Lower leg skin (tissue), 4 donors: ENCODE measurements around the gene GSTT2. TPM values are rescaled to one million over a fixed set of nuclear protein-coding genes. Genes with fewer than 3 reads are reported as not detected.

ENCODE experiments used
- DNase-seq, 2 donors: peaks; one replicate each; pipeline ENCODE4 v3.0.0-alpha.2; 2019; ENCODE audit warnings: low spot score in 2 of 2
- H3K4me3 ChIP-seq: fragments of 200-600 bp; sonication (generic); 2 replicates; pipeline ENCODE4 v1.5.1; 2017; ENCODE audit warnings: mild to moderate bottlenecking, low read depth; ENCODE audit not compliant: poor library complexity, severe bottlenecking
- CTCF ChIP-seq, 3 donors: fragments of 450-650 bp; IDR thresholded peaks; one replicate each; pipeline ENCODE4 v1.5.1; 2016; ENCODE audit warnings: antibody characterized with exemption in 3 of 3, mild to moderate bottlenecking in 3 of 3, moderate library complexity in 2 of 3
- POLR2A ChIP-seq, 2 donors: fragments of 450-650 bp; IDR thresholded peaks; one replicate each; pipeline ENCODE4 v1.6.1; 2016 to 2017; ENCODE audit warnings: antibody characterized with exemption in 2 of 2, mild to moderate bottlenecking in 1 of 2, moderate library complexity in 1 of 2
- WGBS, 2 donors: methylation state at CpG; one replicate each; pipeline ENCODE4 v1.1.5; 2018; 5-methylcytosine and 5-hydroxymethylcytosine counted together
- intact Hi-C: fragments of 100-400 bp; cut with DNase I; formaldehyde crosslinking; loops from one replicate; pipeline ENCODE4 v1.15.0; 2023; ENCODE audit warnings: low total_unique reads
- total RNA-seq, 4 donors: library from RNA; depleted of rRNA; stranded (reverse); fragments of >200 nt; gene quantifications; one replicate each; pipeline ENCODE4 v1.1.0, GENCODE V29; 2016

The GSTT2 gene
- total RNA-seq, 4 donors from 2014 or later = 0.88 to 1.4 TPM; not detected in 2

GRCh38 chr22:24010018-24010391 is 30.1 kb downstream of the GSTT2 start:
- intact Hi-C loops = no loop called here

GRCh38 chr22:24011735-24012068 is 31.8 kb downstream of the GSTT2 start:
- H3K4me3 ChIP-seq = peak overlapping the region; percentile 81
- intact Hi-C loops = no loop called here
- no peak for DNase-seq
- WGBS, 2 donors = 1% methylated on average over 10 of the region's 10 CpGs
- TF ChIP-seq CTCF (IDR thresholded peaks at IDR 0.05) = no peak
- no peak for TF ChIP-seq POLR2A (IDR thresholded peaks at IDR 0.05)

More at GRCh38 chr22:24010018-24010391, 30.1 kb downstream of the GSTT2 start:
- TF ChIP-seq POLR2A (IDR thresholded peaks at IDR 0.05) (no peak), CTCF (IDR thresholded peaks at IDR 0.05) (no peak)
- H3K4me3 ChIP-seq = no peak overlapping the region
- WGBS, 2 donors = 92 to 93% methylated on average over 2 of the region's 2 CpGs
- DNase-seq = no peak

GRCh38 chr22:24016156-24016555 is 36.2 kb downstream of the GSTT2 start:
- TF ChIP-seq CTCF (IDR thresholded peaks at IDR 0.05) = no peak
- TF ChIP-seq POLR2A (IDR thresholded peaks at IDR 0.05) = no peak
- intact Hi-C loops = no loop called here
- no peak overlapping the region for H3K4me3 ChIP-seq
- 97% methylated on average over 1 of the region's 1 CpG for WGBS, 2 donors
- DNase-seq = no peak

GRCh38 chr22:24021304-24021703 is 41.4 kb downstream of the GSTT2 start:
- DNase-seq = peak in 1 of 2 donors; percentile 57
- no peak for TF ChIP-seq POLR2A (IDR thresholded peaks at IDR 0.05)
- no peak for TF ChIP-seq CTCF (IDR thresholded peaks at IDR 0.05)
- WGBS, 2 donors = 96% methylated on average over 3 of the region's 3 CpGs
- H3K4me3 ChIP-seq = no peak overlapping the region
- intact Hi-C loops = no loop called here

- no peak overlapping the region for H3K4me3 ChIP-seq
- no peak for DNase-seq
- TF ChIP-seq CTCF (IDR thresholded peaks at IDR 0.05) (no peak), POLR2A (IDR thresholded peaks at IDR 0.05) (no peak)
- intact Hi-C loops = no loop called here
These were observed 43.4 kb downstream of the GSTT2 start for GRCh38 chr22:24023204-24023789.

- DNase-seq = no peak
- intact Hi-C loops = no loop called here
- TF ChIP-seq POLR2A (IDR thresholded peaks at IDR 0.05) (no peak), CTCF (IDR thresholded peaks at IDR 0.05) (no peak)
- no peak overlapping the region for H3K4me3 ChIP-seq
- WGBS, 2 donors = 99 to 100% methylated on average over 3 of the region's 3 CpGs
These were observed 44.4 kb downstream of the GSTT2 start for GRCh38 chr22:24024354-24024753.
